Measurements from ENCODE around the gene FBN1. TPM values are rescaled to one million over a fixed set of nuclear protein-coding genes. Genes with fewer than 3 reads are reported as not detected.

Gene FBN1
- total RNA-seq (2022; extraction: Qiagen RNA extraction), result 5.0 to 7.8 TPM (median 6.9 TPM) in 5 replicates

GRCh38 chr15:48645558-48646330 is at the start of gene FBN1:
Gene FBN1 (minus strand): TSS chr15:48645709. CDS start chr15:48644769, 940 bp downstream.

Other genes with a start within 250 kb of the FBN1 start
- gene CEP152, start 165.4 kb upstream of the FBN1 start, total RNA-seq (2022; extraction: Qiagen RNA extraction), result 2.9 to 4.5 TPM (median 4.1 TPM) in 5 replicates
- gene EID1, start 232.4 kb upstream of the FBN1 start, total RNA-seq (2022; extraction: Qiagen RNA extraction), result 98.8 to 141 TPM (median 109 TPM) in 5 replicates